Measurements from ENCODE around the gene REEP2. TPM values are rescaled to one million over a fixed set of nuclear protein-coding genes. Genes with fewer than 3 reads are reported as not detected.

Gene REEP2
- total RNA-seq, 1 experiment from 2014 or later = 49.0 TPM

- H3K79me2 ChIP-seq (ENCODE audit: insufficient read depth, low read length) = no peaks in the 10 kb centered on the region
- no peaks in the 10 kb centered on the region for H4K20me1 ChIP-seq (ENCODE audit: control insufficient read depth, insufficient read depth, insufficient read length)
- H3K36me3 Mint-ChIP-seq (ENCODE audit: insufficient read depth in 1 of 3, low read depth in 3 of 3) = no peaks in the 10 kb centered on the region; a peak in 1 of 7 replicates
- no peak for DNase-seq
- H3K27me3 ChIP-seq (ENCODE audit: insufficient read depth, low read length) = no peaks in the 10 kb centered on the region; the same call in 1 of the 2 replicates
- H3K27ac ChIP-seq (ENCODE audit: insufficient read length, low read depth, low read length) = no peak overlapping the region
- peaks cover 11% of the 10 kb centered on the region for H3K23me2 ChIP-seq (ENCODE audit: insufficient read length, low read depth, low read length, poor library complexity, severe bottlenecking)
- H2AFZ ChIP-seq (ENCODE audit: low read length) = no peak overlapping the region
- no peak overlapping the region for H2BK15ac ChIP-seq (ENCODE audit: low read depth, low read length)
- no peak overlapping the region for H2BK20ac ChIP-seq (ENCODE audit: low read depth, low read length, poor library complexity, severe bottlenecking)
- H3K27ac Mint-ChIP-seq = no peak overlapping the region
- peak overlapping the region; percentile 52 for H3K4me2 ChIP-seq (ENCODE audit: insufficient read depth, insufficient read length, low read length)
- peak overlapping the region; percentile 52 to 75; a peak in 4 of 5 replicates for H3K4me3 Mint-ChIP-seq
- H2BK120ac ChIP-seq (ENCODE audit: low read depth, low read length, poor library complexity, severe bottlenecking) = no peak overlapping the region
- peaks cover 45% of the 10 kb centered on the region for H3K27me3 Mint-ChIP-seq (ENCODE audit: low read depth)
- no peak overlapping the region for H3T11ph ChIP-seq (ENCODE audit: low read length)
- no peak overlapping the region for H3K4ac ChIP-seq (ENCODE audit: low read depth, low read length)
- no peak overlapping the region for H2BK12ac ChIP-seq (ENCODE audit: insufficient read length, low read depth, low read length)
- TF ChIP-seq CTCF (conservative IDR thresholded peaks at IDR 0.05) = no peak
- no peak overlapping the region for H3K56ac ChIP-seq (ENCODE audit: insufficient read length, low read depth, low read length)
- no peak overlapping the region for H4K5ac ChIP-seq (ENCODE audit: insufficient read length, low read depth, low read length)
- H3K4me1 ChIP-seq (ENCODE audit: insufficient read depth, low read length) = peaks cover 4% of the 10 kb centered on the region; the same call in 1 of the 2 replicates
- no peak overlapping the region for H4K91ac ChIP-seq (ENCODE audit: insufficient read length, low read depth, low read length)
- no peak overlapping the region for H4K8ac ChIP-seq (replicated peaks; ENCODE audit: insufficient read length, low read depth, low read length)
- H3K79me1 ChIP-seq (ENCODE audit: insufficient read depth, low read depth, low read length, poor library complexity, severe bottlenecking) = no peaks in the 10 kb centered on the region
- no CpG with 5 or more reads among the region's 12 CpGs for WGBS (ENCODE audit: extremely low coverage, insufficient read length, low lambda C conversion rate)
- H3K9me3 Mint-ChIP-seq = no peaks in the 10 kb centered on the region; a peak in 1 of 5 replicates
- H3K14ac ChIP-seq (ENCODE audit: insufficient read depth, low read length) = 0 out of 2 replicates have a peak overlapping the region, but pooled peaks have one; percentile 93
- no peak overlapping the region for H2AK5ac ChIP-seq (ENCODE audit: insufficient read length, low read length)
- H3K23ac ChIP-seq (ENCODE audit: insufficient read length, low read depth, low read length) = no peak overlapping the region
- H2BK5ac ChIP-seq (ENCODE audit: insufficient read length, low read length) = no peak overlapping the region
- no peak overlapping the region for H3K18ac ChIP-seq (ENCODE audit: insufficient read length, low read depth, low read length)
- peaks cover 32 to 41% of the 10 kb centered on the region in 2 experiments for H3K4me1 Mint-ChIP-seq
- H3K9me3 ChIP-seq (ENCODE audit: control insufficient read depth, low read depth, low read length) = no peaks in the 10 kb centered on the region
- no peak overlapping the region for H3K9ac ChIP-seq (ENCODE audit: extremely low read depth, insufficient read length, low read length)
These were observed 51.9 kb downstream of the REEP2 start for GRCh38 chr5:138490648-138491283.

Data from H9 (cell line).